Lower lobe of right lung (tissue), 2 donors: ENCODE measurements around the gene WDFY3. TPM values are rescaled to one million over a fixed set of nuclear protein-coding genes. Genes with fewer than 3 reads are reported as not detected.

Source experiments
- ATAC-seq, 2 donors: fragments of 200-7000 bp; cut with Tn5 transposase; one replicate each; pipeline ENCODE4 v1.9.1; 2020 to 2022; ENCODE audit warnings: mild to moderate bottlenecking in 2 of 2, moderate library complexity in 2 of 2
- DNase-seq: peaks from one replicate; pipeline ENCODE4 v3.0.0-alpha.2; 2020
- H3K27ac ChIP-seq: fragments of 200-600 bp; one replicate; pipeline ENCODE4 v1.8.0; 2022
- H3K27me3 ChIP-seq: fragments of 200-600 bp; one replicate; pipeline ENCODE4 v1.8.0; 2022; ENCODE audit warnings: low read depth
- H3K36me3 ChIP-seq: fragments of 200-600 bp; one replicate; pipeline ENCODE4 v1.8.0; 2022; ENCODE audit warnings: mild to moderate bottlenecking
- H3K4me1 ChIP-seq: fragments of 200-600 bp; one replicate; pipeline ENCODE4 v1.8.0; 2022
- H3K4me3 ChIP-seq: fragments of 200-600 bp; one replicate; pipeline ENCODE4 v1.8.0; 2022; ENCODE audit warnings: mild to moderate bottlenecking
- H3K9me3 ChIP-seq: fragments of 200-600 bp; one replicate; pipeline ENCODE4 v1.8.0; 2022
- intact Hi-C: fragments of 100-400 bp; cut with DNase I; formaldehyde crosslinking; loops from one replicate; pipeline ENCODE4 v1.11.0; 2022
- total RNA-seq: library from RNA; stranded (reverse); fragmentation: NEBNext Ultra II Directional; extraction: Animal tissue kit (Norgen Biotek cat#: 25700); gene quantifications from one replicate; pipeline ENCODE4 v1.2.1, GENCODE V29; 2021
- TF ChIP-seq, protein P1 (sequence below): fragments of 200-600 bp; IDR thresholded peaks from one replicate; pipeline ENCODE4 v1.8.0; 2022; ENCODE audit warnings: antibody characterized with exemption, mild to moderate bottlenecking
- donor health status: DM: no; HTN: yes; CAD: no; lungs with severe emphysema.

Gene WDFY3
- total RNA-seq, 1 donor from 2014 or later, result 125 TPM

- H3K27ac ChIP-seq, result no peak overlapping the region
- H3K4me1 ChIP-seq, result no peaks in the 10 kb centered on the region
- ATAC-seq (no peak), DNase-seq (no peak)
- TF ChIP-seq, protein P1, sequence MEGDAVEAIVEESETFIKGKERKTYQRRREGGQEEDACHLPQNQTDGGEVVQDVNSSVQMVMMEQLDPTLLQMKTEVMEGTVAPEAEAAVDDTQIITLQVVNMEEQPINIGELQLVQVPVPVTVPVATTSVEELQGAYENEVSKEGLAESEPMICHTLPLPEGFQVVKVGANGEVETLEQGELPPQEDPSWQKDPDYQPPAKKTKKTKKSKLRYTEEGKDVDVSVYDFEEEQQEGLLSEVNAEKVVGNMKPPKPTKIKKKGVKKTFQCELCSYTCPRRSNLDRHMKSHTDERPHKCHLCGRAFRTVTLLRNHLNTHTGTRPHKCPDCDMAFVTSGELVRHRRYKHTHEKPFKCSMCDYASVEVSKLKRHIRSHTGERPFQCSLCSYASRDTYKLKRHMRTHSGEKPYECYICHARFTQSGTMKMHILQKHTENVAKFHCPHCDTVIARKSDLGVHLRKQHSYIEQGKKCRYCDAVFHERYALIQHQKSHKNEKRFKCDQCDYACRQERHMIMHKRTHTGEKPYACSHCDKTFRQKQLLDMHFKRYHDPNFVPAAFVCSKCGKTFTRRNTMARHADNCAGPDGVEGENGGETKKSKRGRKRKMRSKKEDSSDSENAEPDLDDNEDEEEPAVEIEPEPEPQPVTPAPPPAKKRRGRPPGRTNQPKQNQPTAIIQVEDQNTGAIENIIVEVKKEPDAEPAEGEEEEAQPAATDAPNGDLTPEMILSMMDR, result no peak
- H3K36me3 ChIP-seq, result no peaks in the 10 kb centered on the region
- H3K27me3 ChIP-seq, result no peaks in the 10 kb centered on the region
- intact Hi-C loops, result no loop called here
- H3K4me3 ChIP-seq, result no peak overlapping the region
- no peaks in the 10 kb centered on the region for H3K9me3 ChIP-seq
These were observed 65.3 kb downstream of the WDFY3 start for GRCh38 chr4:84901173-84901572.

DNA sequence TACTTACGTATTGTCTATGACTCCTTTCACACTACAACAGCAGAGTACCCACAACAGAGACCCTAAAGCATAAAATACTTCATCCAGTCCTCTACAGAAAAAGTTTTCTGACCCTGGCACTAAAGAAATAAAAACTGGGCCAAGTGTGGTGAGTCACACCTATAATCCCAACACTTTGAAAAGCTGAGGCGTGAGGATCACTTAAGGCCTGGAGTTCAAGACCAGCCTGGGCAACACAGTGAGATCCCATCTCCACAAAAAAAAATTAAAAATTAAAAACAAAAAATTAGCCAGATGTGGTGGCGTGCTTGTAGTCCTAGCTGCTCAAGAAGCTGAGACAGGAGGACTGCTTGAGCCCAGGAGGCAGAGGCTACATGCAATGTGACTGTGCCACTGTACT lies 66.9 kb downstream of the WDFY3 start:
- H3K27ac ChIP-seq, result no peak overlapping the region
- H3K4me3 ChIP-seq, result no peak overlapping the region
- H3K9me3 ChIP-seq, result no peaks in the 10 kb centered on the region
- no peak for DNase-seq
- peaks cover 7% of the 10 kb centered on the region for H3K4me1 ChIP-seq
- no peak for ATAC-seq
- intact Hi-C loops, result no loop called here
- H3K27me3 ChIP-seq, result no peaks in the 10 kb centered on the region
- H3K36me3 ChIP-seq, result peaks cover 6% of the 10 kb centered on the region
- TF ChIP-seq, protein P1, result no peak

DNA sequence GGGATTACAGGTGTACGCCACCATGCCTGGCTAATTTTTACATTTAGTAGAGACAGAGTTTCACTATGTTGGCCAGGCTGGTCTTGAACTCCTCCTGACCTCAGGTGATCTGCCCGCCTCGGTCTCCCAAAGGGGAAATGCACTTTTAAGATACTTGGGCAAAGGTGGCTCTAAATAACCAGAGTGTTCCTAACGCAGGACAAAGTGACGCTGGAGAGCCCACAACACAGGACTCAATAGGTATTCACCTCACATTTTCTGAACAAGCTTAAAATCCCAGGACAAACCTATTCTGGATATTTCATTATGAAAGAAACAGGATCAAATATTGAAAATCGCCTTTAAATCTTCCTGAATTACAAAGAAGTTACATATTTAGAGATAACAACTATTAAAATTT lies 69.0 kb downstream of the WDFY3 start:
- intact Hi-C loops, result no loop called here
- TF ChIP-seq, protein P1, result no peak
- DNase-seq (no peak), ATAC-seq (no peak)
- Histone ChIP-seq H3K9me3 (no peaks in the 10 kb centered on the region), H3K36me3 (peaks cover 6% of the 10 kb centered on the region), H3K27ac (no peak overlapping the region), H3K27me3 (no peaks in the 10 kb centered on the region), H3K4me3 (no peak overlapping the region), H3K4me1 (peaks cover 14% of the 10 kb centered on the region)

DNA sequence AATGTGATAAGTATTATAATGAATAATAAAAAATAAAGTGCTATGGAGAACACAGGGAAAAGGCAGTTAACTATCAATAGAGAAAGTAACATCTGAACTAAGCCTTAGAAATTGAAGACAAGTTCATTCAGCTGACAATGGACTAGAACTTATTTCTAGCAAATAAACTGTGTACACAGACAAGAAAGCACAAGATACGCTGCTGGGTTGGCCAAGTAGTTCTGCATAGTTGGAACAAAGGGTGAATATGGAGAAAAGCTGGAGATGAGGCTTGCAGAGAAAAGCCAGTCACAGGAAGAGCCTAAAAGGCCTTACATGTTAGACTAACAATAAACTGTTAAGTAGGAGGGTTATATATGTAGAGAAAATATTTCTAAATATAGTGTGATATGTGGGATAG lies 71.2 kb downstream of the WDFY3 start:
- no peaks in the 10 kb centered on the region for H3K27me3 ChIP-seq
- ATAC-seq (no peak), DNase-seq (no peak)
- H3K9me3 ChIP-seq, result no peaks in the 10 kb centered on the region
- H3K27ac ChIP-seq, result no peak overlapping the region
- no peak overlapping the region for H3K4me3 ChIP-seq
- TF ChIP-seq, protein P1, result no peak
- intact Hi-C loops, result no loop called here
- peaks cover 6% of the 10 kb centered on the region for H3K36me3 ChIP-seq
- H3K4me1 ChIP-seq, result peaks cover 14% of the 10 kb centered on the region

- peak; percentile 57 for DNase-seq
These were observed 71.9 kb downstream of the WDFY3 start for GRCh38 chr4:84894621-84895020.

More at GRCh38 chr4:84894621-84895020, 71.9 kb downstream of the WDFY3 start:
- Histone ChIP-seq H3K36me3 (peaks cover 6% of the 10 kb centered on the region), H3K4me3 (no peak overlapping the region), H3K27me3 (no peaks in the 10 kb centered on the region), H3K9me3 (no peaks in the 10 kb centered on the region), H3K27ac (peak overlapping the region; percentile 32), H3K4me1 (peaks cover 14% of the 10 kb centered on the region)
- intact Hi-C loops, result no loop called here
- ATAC-seq, result peak; percentile 92 to 93
- TF ChIP-seq, protein P1, result no peak
